CD14-positive monocyte (primary cell): ENCODE data around the gene MUC5AC. TPM values are rescaled to one million over a fixed set of nuclear protein-coding genes. Genes with fewer than 3 reads are reported as not detected.

Experiments
- DNase-seq, 3 donors: peaks; one replicate each; pipeline ENCODE4 v3.0.0-alpha.2; 2011 to 2022
- H2AFZ ChIP-seq: 2 replicates; pipeline ENCODE4 v1.6.0; 2012; ENCODE audit warnings: mild to moderate bottlenecking, low read depth, low read length, inconsistent platforms; ENCODE audit not compliant: insufficient read depth, poor library complexity, severe bottlenecking
- H3K27ac ChIP-seq, 2 donors: 1 replicate in 1 of 2; 2 replicates in 1 of 2; pipeline ENCODE4 v1.5.1; 2012 to 2013; ENCODE audit warnings: low read length in 2 of 2, control low read depth in 1 of 2, inconsistent platforms in 1 of 2, low read depth in 1 of 2, mild to moderate bottlenecking in 1 of 2
- H3K27me3 ChIP-seq, 2 donors: one replicate each; pipeline versions ENCODE4 v1.6.0 to v1.6.1; 2011 to 2013; ENCODE audit warnings: low read length in 2 of 2; ENCODE audit not compliant: control insufficient read depth in 2 of 2, insufficient read depth in 2 of 2
- H3K36me3 ChIP-seq, 2 donors: replicated peaks in 1 of 2; 1 replicate in 1 of 2; 2 replicates in 1 of 2; pipeline versions ENCODE4 v1.5.1 to v1.6.1; 2012 to 2013; ENCODE audit warnings: low read length in 2 of 2, control low read depth in 1 of 2, inconsistent platforms in 1 of 2, mild to moderate bottlenecking in 1 of 2; ENCODE audit not compliant: insufficient read depth in 2 of 2, control insufficient read depth in 1 of 2
- H3K4me1 ChIP-seq, 2 donors: 1 replicate in 1 of 2; 2 replicates in 1 of 2; pipeline versions ENCODE4 v1.5.1 to v1.6.1; 2012 to 2013; ENCODE audit warnings: low read length in 2 of 2, control low read depth in 1 of 2, inconsistent platforms in 1 of 2, mild to moderate bottlenecking in 1 of 2, moderate library complexity in 1 of 2; ENCODE audit not compliant: insufficient read depth in 2 of 2, control insufficient read depth in 1 of 2
- H3K4me2 ChIP-seq: replicated peaks from 2 replicates; pipeline ENCODE3; 2012; ENCODE audit warnings: low read length, moderate library complexity, mild to moderate bottlenecking; ENCODE audit not compliant: poor library complexity, severe bottlenecking; ENCODE audit errors: extremely low read depth
- H3K4me3 ChIP-seq, 3 experiments: fragments of 200-600 bp in 1 of 3; sonication (generic) in 1 of 3; replicated peaks in 1 of 3; 1 replicate in 2 of 3; 2 replicates in 1 of 3; pipeline ENCODE4 v1.5.1; 2011 to 2013; ENCODE audit warnings: low read length in 3 of 3, mild to moderate bottlenecking in 3 of 3, control low read depth in 2 of 3, low read depth in 2 of 3, inconsistent platforms in 1 of 3, moderate library complexity in 1 of 3
- H3K79me2 ChIP-seq: 2 replicates; pipeline ENCODE4 v1.6.0; 2012; ENCODE audit warnings: mild to moderate bottlenecking, control low read depth, inconsistent platforms, low read length, moderate library complexity; ENCODE audit not compliant: insufficient read depth
- H3K9ac ChIP-seq: 2 replicates; pipeline ENCODE4 v1.6.0; 2017; ENCODE audit warnings: low read length, mild to moderate bottlenecking; ENCODE audit not compliant: insufficient read depth, poor library complexity, severe bottlenecking
- H3K9me3 ChIP-seq, 2 donors: replicated peaks in 1 of 2; 1 replicate in 1 of 2; 2 replicates in 1 of 2; pipeline versions ENCODE4 v1.5.1 to v1.6.1; 2012 to 2013; ENCODE audit warnings: low read length in 2 of 2, control low read depth in 1 of 2; ENCODE audit not compliant: control insufficient read depth in 1 of 2, insufficient read depth in 1 of 2
- H4K20me1 ChIP-seq: 2 replicates; pipeline ENCODE4 v1.6.0; 2012; ENCODE audit warnings: mild to moderate bottlenecking, low read length, control low read depth, moderate library complexity; ENCODE audit not compliant: insufficient read depth
- H3K27ac Mint-ChIP-seq, 7 donors: one replicate each; pipeline ENCODE4 v1.8.0; 2020; ENCODE audit warnings: mild to moderate bottlenecking in 7 of 7, mixed read lengths in 7 of 7, moderate library complexity in 6 of 7, inconsistent platforms in 2 of 7
- H3K27me3 Mint-ChIP-seq, 3 donors: one replicate each; pipeline ENCODE4 v1.8.0; 2021 to 2022; ENCODE audit warnings: low read depth in 3 of 3, mild to moderate bottlenecking in 3 of 3, mixed read lengths in 3 of 3, moderate library complexity in 3 of 3, inconsistent platforms in 1 of 3
- H3K36me3 Mint-ChIP-seq, 2 donors: one replicate each; pipeline ENCODE4 v1.8.0; 2020; ENCODE audit warnings: mixed read lengths in 2 of 2, inconsistent platforms in 1 of 2, mild to moderate bottlenecking in 1 of 2
- H3K4me1 Mint-ChIP-seq: one replicate; pipeline ENCODE4 v1.8.0; 2020; ENCODE audit warnings: mild to moderate bottlenecking, mixed read lengths
- H3K4me3 Mint-ChIP-seq, 2 donors: one replicate each; pipeline ENCODE4 v1.8.0; 2020; ENCODE audit warnings: mild to moderate bottlenecking in 2 of 2, mixed read lengths in 2 of 2, moderate library complexity in 1 of 2
- H3K9me3 Mint-ChIP-seq, 7 donors: one replicate each; pipeline ENCODE4 v1.8.0; 2020 to 2022; ENCODE audit warnings: mixed read lengths in 7 of 7, mild to moderate bottlenecking in 6 of 7, moderate library complexity in 6 of 7, inconsistent platforms in 2 of 7
- CTCF ChIP-seq: fragments of 200-600 bp; IDR thresholded peaks from one replicate; pipeline ENCODE4 v1.8.0; 2022; ENCODE audit warnings: antibody characterized with exemption, mild to moderate bottlenecking
- WGBS: methylation state at CpG from one replicate; pipeline ENCODE4 v1.1.5; 2013; ENCODE audit warnings: missing lambda C conversion rate; ENCODE audit not compliant: insufficient coverage; 5-methylcytosine and 5-hydroxymethylcytosine counted together
- intact Hi-C, 2 donors: fragments of 100-400 bp; cut with micrococcal nuclease; formaldehyde crosslinking; loops; one replicate each; pipeline versions ENCODE4 v1.15.0 to v1.15.1; 2023
- polyA plus RNA-seq, 3 donors: library from polyadenylated mRNA; depleted of rRNA in 1 of 3; unstranded in 2 of 3; stranded (reverse) in 1 of 3; fragments of 300-500 nt in 2 of 3; fragments of >200 nt in 1 of 3; fragmentation: Illumina TruSeq in 2 of 3; gene quantifications; 1 replicate in 2 of 3; 2 replicates in 1 of 3; pipeline ENCODE4 v1.2.3, GENCODE V29; 2012 to 2021

MUC5AC gene
- polyA plus RNA-seq, 3 donors = not detected

GRCh38 chr11:1149545-1149944, 8.2 kb upstream of the MUC5AC start:
- no peak overlapping the region for H3K4me2 ChIP-seq
- H3K27ac ChIP-seq = no peak overlapping the region
- Mint-ChIP-seq H3K27ac (peak overlapping the region in 1 of 7 donors; percentile 82), H3K4me3 (no peak overlapping the region), H3K4me1 (peaks cover 4% of the 10 kb centered on the region), H3K36me3 (no peaks in the 10 kb centered on the region), H3K27me3 (peaks cover 1 to 14% (median 13%) of the 10 kb centered on the region in 3 donors), H3K9me3 (peaks cover 5 to 14% (median 10%) of the 10 kb centered on the region in 7 donors)
- no peaks in the 10 kb centered on the region for H3K36me3 ChIP-seq
- no peak for DNase-seq
- 90% methylated on average over 16 of the region's 16 CpGs for WGBS
- no peak for TF ChIP-seq CTCF
- intact Hi-C loops = no loop called here
- no peaks in the 10 kb centered on the region for H3K4me1 ChIP-seq
- H3K27me3 ChIP-seq = no peaks in the 10 kb centered on the region
- no peak overlapping the region for H2AFZ ChIP-seq
- no peak overlapping the region for H3K4me3 ChIP-seq
- no peaks in the 10 kb centered on the region for H3K79me2 ChIP-seq
- H3K9me3 ChIP-seq = peaks cover 0 to 8% of the 10 kb centered on the region in 2 donors
- H3K9ac ChIP-seq = no peak overlapping the region
- no peaks in the 10 kb centered on the region for H4K20me1 ChIP-seq

GRCh38 chr11:1150116-1150515, 7.6 kb upstream of the MUC5AC start:
- Histone ChIP-seq H3K4me3 (no peak overlapping the region), H3K9me3 (peaks cover 0 to 6% of the 10 kb centered on the region in 2 donors), H3K4me2 (no peak overlapping the region), H3K79me2 (no peaks in the 10 kb centered on the region), H2AFZ (no peak overlapping the region), H4K20me1 (no peaks in the 10 kb centered on the region), H3K9ac (no peak overlapping the region), H3K27ac (no peak overlapping the region), H3K4me1 (no peaks in the 10 kb centered on the region), H3K36me3 (no peaks in the 10 kb centered on the region), H3K27me3 (no peaks in the 10 kb centered on the region)
- Mint-ChIP-seq H3K4me1 (peaks cover 4% of the 10 kb centered on the region), H3K27ac (no peak overlapping the region), H3K27me3 (peaks cover 1 to 14% (median 13%) of the 10 kb centered on the region in 3 donors), H3K36me3 (no peaks in the 10 kb centered on the region), H3K9me3 (peaks cover 3 to 11% (median 7%) of the 10 kb centered on the region in 7 donors), H3K4me3 (no peak overlapping the region)
- no peak for DNase-seq
- 97% methylated on average over 7 of the region's 10 CpGs for WGBS
- no peak for TF ChIP-seq CTCF
- intact Hi-C loops = no loop called here
